Duodenal mucosa (tissue), 2 donors: ENCODE data around the gene RPL18.
A peak's percentile ranks its signal among the peaks of the same experiment; 100 is the strongest.
"Not testable (repeated sequence)": the region's sequence is repeated elsewhere in the genome, so short reads cannot be mapped to it uniquely, and the experiment has no call there.

Experiments
- H3K27ac ChIP-seq: one replicate; pipeline ENCODE4 v1.7.0; 2013; ENCODE audit warnings: low read depth, low read length
- H3K27me3 ChIP-seq, 2 donors: one replicate each; pipeline ENCODE4 v1.7.0; 2013; ENCODE audit warnings: low read length in 2 of 2, control low read depth in 1 of 2; ENCODE audit not compliant: insufficient read depth in 2 of 2, control insufficient read depth in 1 of 2
- H3K36me3 ChIP-seq, 2 donors: one replicate each; pipeline ENCODE4 v1.7.0; 2013; ENCODE audit warnings: low read length in 2 of 2, control low read depth in 1 of 2; ENCODE audit not compliant: insufficient read depth in 2 of 2, control insufficient read depth in 1 of 2
- H3K4me1 ChIP-seq, 2 donors: one replicate each; pipeline ENCODE4 v1.7.0; 2013; ENCODE audit warnings: low read length in 2 of 2, control low read depth in 1 of 2; ENCODE audit not compliant: insufficient read depth in 2 of 2, control insufficient read depth in 1 of 2
- H3K4me3 ChIP-seq, 2 donors: one replicate each; pipeline ENCODE4 v1.7.0; 2013; ENCODE audit warnings: low read length in 2 of 2, low read depth in 1 of 2
- H3K9ac ChIP-seq, 2 donors: one replicate each; pipeline ENCODE4 v1.7.0; 2013; ENCODE audit warnings: low read length in 2 of 2, low read depth in 1 of 2
- H3K9me3 ChIP-seq, 2 donors: one replicate each; pipeline ENCODE4 v1.7.0; 2013; ENCODE audit warnings: low read length in 2 of 2, control low read depth in 1 of 2; ENCODE audit not compliant: control insufficient read depth in 1 of 2

Gene RPL18

GRCh38 chr19:48657828-48658227 lies 38.9 kb upstream of the RPL18 start:
- H3K27ac ChIP-seq, H3K4me1 ChIP-seq, H3K4me3 ChIP-seq, H3K9me3 ChIP-seq, H3K9ac ChIP-seq, H3K36me3 ChIP-seq, H3K27me3 ChIP-seq: not testable (repeated sequence)

GRCh38 chr19:48656840-48657474 lies 38.0 kb upstream of the RPL18 start:
- Histone ChIP-seq H3K4me3 (no peak overlapping the region), H3K36me3 (no peaks in the 10 kb centered on the region), H3K4me1 (peaks cover 3 to 9% of the 10 kb centered on the region in 2 donors), H3K9me3 (no peaks in the 10 kb centered on the region), H3K27ac (no peak overlapping the region), H3K27me3 (no peaks in the 10 kb centered on the region), H3K9ac (no peak overlapping the region)

- Histone ChIP-seq H3K9ac (no peak overlapping the region), H3K9me3 (no peaks in the 10 kb centered on the region), H3K4me3 (no peak overlapping the region), H3K36me3 (no peaks in the 10 kb centered on the region), H3K4me1 (no peaks in the 10 kb centered on the region), H3K27ac (no peak overlapping the region), H3K27me3 (no peaks in the 10 kb centered on the region)
These were observed 35.5 kb upstream of the RPL18 start for GRCh38 chr19:48654299-48655059.

- H3K36me3 ChIP-seq: no peaks in the 10 kb centered on the region
- no peak overlapping the region for H3K4me3 ChIP-seq
- H3K27ac ChIP-seq: no peak overlapping the region
- H3K27me3 ChIP-seq: no peaks in the 10 kb centered on the region
- H3K4me1 ChIP-seq: no peaks in the 10 kb centered on the region
- H3K9me3 ChIP-seq: no peaks in the 10 kb centered on the region
- H3K9ac ChIP-seq: no peak overlapping the region
These were observed 32.7 kb upstream of the RPL18 start for GRCh38 chr19:48651683-48652048.

- H3K36me3 ChIP-seq: no peaks in the 10 kb centered on the region
- H3K4me1 ChIP-seq: peaks cover under 1% of the 10 kb centered on the region in 2 donors
- no peaks in the 10 kb centered on the region for H3K9me3 ChIP-seq
- no peak overlapping the region for H3K27ac ChIP-seq
- no peak overlapping the region for H3K4me3 ChIP-seq
- no peak overlapping the region for H3K9ac ChIP-seq
- H3K27me3 ChIP-seq: no peaks in the 10 kb centered on the region
These were observed 32.1 kb upstream of the RPL18 start for GRCh38 chr19:48650974-48651682.

GRCh38 chr19:48648134-48648533 lies 29.2 kb upstream of the RPL18 start:
- H3K4me1 ChIP-seq: peaks cover 17 to 18% of the 10 kb centered on the region in 2 donors
- no peak overlapping the region for H3K4me3 ChIP-seq
- no peak overlapping the region for H3K27ac ChIP-seq
- H3K9ac ChIP-seq: no peak overlapping the region
- no peaks in the 10 kb centered on the region for H3K9me3 ChIP-seq
- no peaks in the 10 kb centered on the region for H3K27me3 ChIP-seq
- H3K36me3 ChIP-seq: no peaks in the 10 kb centered on the region

GRCh38 chr19:48646722-48647216 lies 27.8 kb upstream of the RPL18 start:
- peaks cover 17 to 18% of the 10 kb centered on the region in 2 donors for H3K4me1 ChIP-seq
- H3K27me3 ChIP-seq: no peaks in the 10 kb centered on the region
- H3K36me3 ChIP-seq: no peaks in the 10 kb centered on the region
- H3K9me3 ChIP-seq: no peaks in the 10 kb centered on the region
- peak overlapping the region in 1 of 2 donors; percentile 74 for H3K4me3 ChIP-seq
- H3K27ac ChIP-seq: no peak overlapping the region
- no peak overlapping the region for H3K9ac ChIP-seq

- H3K36me3 ChIP-seq: no peaks in the 10 kb centered on the region
- H3K4me1 ChIP-seq: peaks cover 18 to 19% of the 10 kb centered on the region in 2 donors
- H3K4me3 ChIP-seq: peak within 1 kb of the TSS; percentile 67 to 74
- H3K27me3 ChIP-seq: no peaks in the 10 kb centered on the region
- H3K9ac ChIP-seq: peak within 1 kb of the TSS; percentile 48 to 56
- H3K27ac ChIP-seq: peak within 1 kb of the TSS; percentile 62
- no peaks in the 10 kb centered on the region for H3K9me3 ChIP-seq
These were observed 27.2 kb upstream of the RPL18 start, which contains the start of gene CA11 for GRCh38 chr19:48646001-48646721. TSS of gene CA11 (minus strand) at chr19:48646187. CDS start at chr19:48645632, 555 bp downstream.

- peaks cover 18 to 20% of the 10 kb centered on the region in 2 donors for H3K4me1 ChIP-seq
- H3K27ac ChIP-seq: peak overlapping the region; percentile 62
These were observed 26.6 kb upstream of the RPL18 start for GRCh38 chr19:48645620-48646000.

More at GRCh38 chr19:48645620-48646000, 26.6 kb upstream of the RPL18 start:
- Histone ChIP-seq H3K9ac (peak overlapping the region; percentile 48 to 56), H3K36me3 (no peaks in the 10 kb centered on the region), H3K9me3 (no peaks in the 10 kb centered on the region), H3K4me3 (peak overlapping the region; percentile 67 to 74), H3K27me3 (no peaks in the 10 kb centered on the region)
